GM21576 (cell line): ENCODE data around the gene INSYN2B.
"Not testable (repeated sequence)": the region's sequence is repeated elsewhere in the genome, so short reads cannot be mapped to it uniquely, and the experiment has no call there.

Experiments
- ATAC-seq: cut with Tn5 transposase; IDR thresholded peaks from one replicate; pipeline ENCODE4 v1.9.1; 2021; ENCODE audit warnings: mild to moderate bottlenecking, moderate library complexity; ENCODE audit not compliant: unreplicated experiment

The INSYN2B gene

GRCh38 chr5:169973056-169973455 is 7.2 kb downstream of the INSYN2B start:
- ATAC-seq = no peak

GRCh38 chr5:169971780-169972179 is 8.5 kb downstream of the INSYN2B start:
- no peak for ATAC-seq

- no peak for ATAC-seq
Measured at GRCh38 chr5:169970911-169971765, 9.2 kb downstream of the INSYN2B start.

- ATAC-seq = no peak
Measured at GRCh38 chr5:169970339-169970738, 10.0 kb downstream of the INSYN2B start.

- no peak for ATAC-seq
Measured at GRCh38 chr5:169964246-169964645, 16.0 kb downstream of the INSYN2B start.

- no peak for ATAC-seq
Measured at GRCh38 chr5:169960659-169961058, 19.6 kb downstream of the INSYN2B start.

GRCh38 chr5:169958278-169958677 is 22.0 kb downstream of the INSYN2B start:
- ATAC-seq = no peak

GRCh38 chr5:169956756-169957155 is 23.5 kb downstream of the INSYN2B start:
- no peak for ATAC-seq

GRCh38 chr5:169956126-169956525 is 24.2 kb downstream of the INSYN2B start:
- no peak for ATAC-seq

- no peak for ATAC-seq
Measured at GRCh38 chr5:169954786-169955185, 25.5 kb downstream of the INSYN2B start.

- not testable (repeated sequence) for ATAC-seq
Measured at GRCh38 chr5:169953196-169953595, 27.1 kb downstream of the INSYN2B start.

GRCh38 chr5:169950333-169950732 is 30.0 kb downstream of the INSYN2B start:
- peak; percentile 55 for ATAC-seq

GRCh38 chr5:169946743-169947295 is 33.5 kb downstream of the INSYN2B start:
- no peak for ATAC-seq

GRCh38 chr5:169945831-169946261 is 34.4 kb downstream of the INSYN2B start:
- ATAC-seq = no peak

- ATAC-seq = no peak
Measured at GRCh38 chr5:169944922-169945680, 35.2 kb downstream of the INSYN2B start.

GRCh38 chr5:169944115-169944514 is 36.2 kb downstream of the INSYN2B start:
- ATAC-seq = no peak

GRCh38 chr5:169943026-169943425 is 37.3 kb downstream of the INSYN2B start:
- no peak for ATAC-seq

GRCh38 chr5:169942181-169942580 is 38.1 kb downstream of the INSYN2B start:
- no peak for ATAC-seq

GRCh38 chr5:169941542-169941941 is 38.8 kb downstream of the INSYN2B start:
- ATAC-seq = no peak

GRCh38 chr5:169939731-169940130 is 40.6 kb downstream of the INSYN2B start:
- ATAC-seq = no peak

GRCh38 chr5:169938439-169938838 is 41.9 kb downstream of the INSYN2B start:
- ATAC-seq = no peak

GRCh38 chr5:169935762-169936161 is 44.5 kb downstream of the INSYN2B start:
- ATAC-seq = no peak
